Fibroblast of the aortic adventitia (primary cell): ENCODE measurements around the gene TLK1. TPM values are rescaled to one million over a fixed set of nuclear protein-coding genes. Genes with fewer than 3 reads are reported as not detected.
A peak's percentile ranks its signal among the peaks of the same experiment; 100 is the strongest.

Experiments
- DNase-seq: peaks from one replicate; pipeline ENCODE4 v3.0.0-alpha.2; 2010; ENCODE audit warnings: low read depth
- H3K4me3 ChIP-seq: 2 replicates; pipeline ENCODE4 v1.5.1; 2011; ENCODE audit warnings: low read depth, mild to moderate bottlenecking, control low read depth, low read length, moderate library complexity
- total RNA-seq: library from RNA; depleted of rRNA; stranded (reverse); fragments of >200 nt; gene quantifications from 2 replicates; pipeline ENCODE4 v1.2.3, GENCODE V29; 2012; ENCODE audit warnings: low replicate concordance
- TF ChIP-seq, protein P1 (sequence below): IDR thresholded peaks from 2 replicates; pipeline ENCODE4 v1.5.1; 2011; ENCODE audit warnings: mild to moderate bottlenecking, low read length, control low read depth, inconsistent platforms; ENCODE audit not compliant: insufficient read depth

The TLK1 gene
- total RNA-seq, 1 donor: 28.1 TPM

DNA sequence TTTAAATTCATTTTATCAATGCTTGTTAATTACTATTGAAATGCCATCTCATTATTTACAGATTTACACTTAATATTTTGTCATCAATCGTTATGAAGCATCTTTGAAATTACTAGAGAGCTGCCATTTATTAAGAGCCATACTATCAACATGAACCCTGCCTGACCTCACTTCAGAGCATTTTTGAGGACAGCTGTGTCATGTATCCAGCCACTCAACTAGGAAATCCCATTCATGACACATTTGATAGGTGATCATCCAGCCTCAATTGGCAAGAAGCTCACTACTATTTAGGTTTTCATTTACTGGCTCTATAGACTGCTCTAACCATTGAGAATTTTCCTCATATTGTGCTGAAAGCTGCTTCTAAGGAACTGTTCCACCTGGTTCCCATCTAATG, 40.6 kb upstream of the TLK1 start:
- H3K4me3 ChIP-seq: no peak overlapping the region
- no peak for DNase-seq
- TF ChIP-seq, protein P1, sequence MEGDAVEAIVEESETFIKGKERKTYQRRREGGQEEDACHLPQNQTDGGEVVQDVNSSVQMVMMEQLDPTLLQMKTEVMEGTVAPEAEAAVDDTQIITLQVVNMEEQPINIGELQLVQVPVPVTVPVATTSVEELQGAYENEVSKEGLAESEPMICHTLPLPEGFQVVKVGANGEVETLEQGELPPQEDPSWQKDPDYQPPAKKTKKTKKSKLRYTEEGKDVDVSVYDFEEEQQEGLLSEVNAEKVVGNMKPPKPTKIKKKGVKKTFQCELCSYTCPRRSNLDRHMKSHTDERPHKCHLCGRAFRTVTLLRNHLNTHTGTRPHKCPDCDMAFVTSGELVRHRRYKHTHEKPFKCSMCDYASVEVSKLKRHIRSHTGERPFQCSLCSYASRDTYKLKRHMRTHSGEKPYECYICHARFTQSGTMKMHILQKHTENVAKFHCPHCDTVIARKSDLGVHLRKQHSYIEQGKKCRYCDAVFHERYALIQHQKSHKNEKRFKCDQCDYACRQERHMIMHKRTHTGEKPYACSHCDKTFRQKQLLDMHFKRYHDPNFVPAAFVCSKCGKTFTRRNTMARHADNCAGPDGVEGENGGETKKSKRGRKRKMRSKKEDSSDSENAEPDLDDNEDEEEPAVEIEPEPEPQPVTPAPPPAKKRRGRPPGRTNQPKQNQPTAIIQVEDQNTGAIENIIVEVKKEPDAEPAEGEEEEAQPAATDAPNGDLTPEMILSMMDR: no peak

DNA sequence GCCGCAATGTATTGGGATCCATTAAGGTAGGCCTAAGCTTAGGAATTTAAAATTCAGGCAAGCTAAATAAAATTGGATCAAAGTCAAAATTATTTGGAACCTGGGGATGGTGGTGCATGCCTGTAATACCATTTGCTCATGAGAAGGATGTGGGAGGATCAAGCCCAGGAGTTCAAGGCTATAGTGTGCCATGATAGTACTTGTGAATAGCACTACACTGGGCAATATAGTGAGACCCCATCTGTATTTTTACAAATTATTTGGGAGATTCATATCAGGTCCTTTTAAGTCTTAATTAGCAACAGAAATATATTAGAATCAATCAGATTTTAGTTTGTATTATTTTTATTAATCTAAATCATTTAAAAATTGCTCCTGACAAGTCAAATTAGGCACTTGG, 39.8 kb upstream of the TLK1 start:
- no peak overlapping the region for H3K4me3 ChIP-seq
- DNase-seq: no peak
- TF ChIP-seq, protein P1: no peak

DNA sequence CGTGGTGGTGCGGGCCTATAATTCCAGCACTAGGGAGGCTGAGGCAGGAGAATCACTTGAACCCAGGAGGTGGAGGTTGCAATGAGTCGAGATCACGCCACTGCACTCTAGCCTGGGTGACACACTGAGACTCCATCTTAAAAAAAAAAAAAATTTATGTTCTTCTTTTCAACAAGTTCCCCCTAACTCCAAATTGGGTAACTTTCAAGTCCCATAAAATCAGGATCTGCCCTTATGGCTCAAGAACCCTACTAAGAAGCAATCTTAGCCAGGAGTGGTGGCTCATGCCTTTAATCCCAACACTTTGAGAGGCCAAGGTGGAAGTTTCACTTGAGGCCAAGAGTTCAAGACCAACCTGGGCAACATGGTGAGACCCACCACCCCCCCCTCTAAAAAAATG, 30.3 kb upstream of the TLK1 start:
- no peak overlapping the region for H3K4me3 ChIP-seq
- DNase-seq: no peak
- TF ChIP-seq, protein P1: no peak

DNA sequence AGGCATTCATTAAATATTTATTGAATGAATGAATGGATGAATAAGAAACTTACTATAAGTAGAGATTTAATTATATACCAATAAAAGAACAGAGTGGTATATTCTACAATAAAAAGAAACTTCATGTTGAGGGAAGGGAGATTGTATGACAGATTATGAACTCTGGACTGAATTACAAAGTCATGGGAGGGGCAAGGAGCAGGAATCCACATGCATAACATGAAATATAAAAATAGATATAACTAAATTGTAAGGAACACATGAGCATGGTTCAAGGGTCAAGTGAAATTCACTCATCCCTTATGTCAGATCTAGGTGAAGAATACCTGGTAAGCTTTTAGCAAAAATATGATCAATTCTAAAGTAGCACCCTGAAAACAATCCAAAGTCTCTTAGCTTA, 27.1 kb upstream of the TLK1 start:
- TF ChIP-seq, protein P1: no peak
- no peak overlapping the region for H3K4me3 ChIP-seq
- DNase-seq: no peak

DNA sequence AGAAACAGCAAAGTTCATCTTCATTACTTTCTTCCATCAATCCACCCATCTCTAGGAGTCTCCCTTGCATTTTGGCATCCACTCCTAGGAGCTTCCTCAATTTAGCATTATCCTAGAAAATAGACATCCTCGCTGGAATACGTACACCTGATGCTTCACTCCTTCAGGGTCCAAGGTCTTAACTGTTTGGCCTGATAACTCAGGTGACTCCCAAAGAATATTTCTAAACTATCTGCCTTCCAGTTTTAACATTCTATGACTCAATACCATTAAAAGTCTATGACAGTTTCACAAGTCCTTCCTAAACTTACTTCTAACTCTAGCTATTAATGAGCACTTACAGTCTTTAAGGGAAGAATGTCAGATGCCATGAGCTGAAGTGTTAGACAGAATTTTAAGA, 26.5 kb upstream of the TLK1 start:
- TF ChIP-seq, protein P1: no peak
- H3K4me3 ChIP-seq: no peak overlapping the region
- DNase-seq: no peak

DNA sequence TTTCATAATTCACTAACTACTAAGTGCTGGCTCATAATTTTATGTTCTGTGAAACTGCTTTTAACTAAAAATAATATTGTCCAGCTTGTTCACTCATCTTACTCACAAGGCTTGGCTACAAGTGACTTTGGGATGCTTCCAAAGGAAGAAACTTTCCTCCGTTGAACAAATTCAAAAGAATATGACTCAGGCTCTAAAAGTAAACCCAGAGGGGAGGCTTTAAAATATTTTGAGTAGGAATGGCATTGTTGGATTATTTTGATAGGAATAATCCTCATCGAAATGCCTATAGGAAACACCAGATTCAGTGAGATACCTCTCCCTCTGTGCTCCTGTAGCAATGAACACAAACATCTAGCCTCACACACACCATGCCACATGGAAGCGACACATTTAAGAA, 25.2 kb upstream of the TLK1 start:
- peak; percentile 84 for DNase-seq
- no peak overlapping the region for H3K4me3 ChIP-seq
- TF ChIP-seq, protein P1: no peak

DNA sequence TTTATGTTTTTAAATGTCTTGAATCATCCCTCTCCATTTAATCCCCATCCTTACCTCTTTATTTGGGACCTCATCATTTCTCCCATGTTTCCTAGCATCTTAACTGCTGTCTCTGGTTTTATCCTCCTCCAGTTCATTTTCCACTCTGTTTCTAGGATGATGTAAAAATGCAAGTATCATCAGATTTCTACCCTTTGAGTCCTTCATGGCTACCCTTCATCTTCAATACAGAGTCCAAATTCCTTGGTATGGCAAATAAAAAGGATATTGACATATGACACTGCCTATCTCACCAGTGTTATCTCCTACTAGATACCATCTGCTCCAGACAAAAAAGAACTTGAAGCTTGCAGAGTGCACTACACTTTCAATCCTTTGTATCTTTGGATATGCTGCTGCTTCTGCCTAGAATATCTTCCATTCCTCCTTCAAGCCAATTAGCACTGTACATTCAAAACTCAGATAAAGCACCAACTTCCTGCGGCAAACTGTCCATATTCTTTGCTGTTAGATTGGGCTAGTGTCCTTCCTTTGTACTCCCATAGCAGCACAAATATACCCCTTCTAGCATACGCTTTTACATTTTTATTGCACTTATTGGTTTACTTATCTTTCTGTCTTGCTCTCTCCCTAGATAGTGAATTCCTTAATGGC, 24.6 kb upstream of the TLK1 start:
- TF ChIP-seq, protein P1: no peak
- H3K4me3 ChIP-seq: no peak overlapping the region
- DNase-seq: no peak
